HFF-Myc (cell line): ENCODE measurements around the gene TAS2R46.
"Not testable (repeated sequence)": the region's sequence is repeated elsewhere in the genome, so short reads cannot be mapped to it uniquely, and the experiment has no call there.

ENCODE experiments used
- DNase-seq: peaks from one replicate; pipeline ENCODE4 v3.0.0-alpha.2; 2011; ENCODE audit warnings: low read depth; ENCODE audit errors: extremely low read depth
- H3K4me3 ChIP-seq: replicated peaks from 2 replicates; pipeline ENCODE4 v1.5.1; 2011; ENCODE audit warnings: low read depth, mild to moderate bottlenecking, control low read depth, low read length
- TF ChIP-seq, protein P1 (sequence below): IDR thresholded peaks from 2 replicates; pipeline ENCODE4 v1.5.1; 2012; ENCODE audit warnings: mild to moderate bottlenecking, low read depth, low read length, control low read depth; ENCODE audit errors: missing control alignments

Gene TAS2R46

DNA sequence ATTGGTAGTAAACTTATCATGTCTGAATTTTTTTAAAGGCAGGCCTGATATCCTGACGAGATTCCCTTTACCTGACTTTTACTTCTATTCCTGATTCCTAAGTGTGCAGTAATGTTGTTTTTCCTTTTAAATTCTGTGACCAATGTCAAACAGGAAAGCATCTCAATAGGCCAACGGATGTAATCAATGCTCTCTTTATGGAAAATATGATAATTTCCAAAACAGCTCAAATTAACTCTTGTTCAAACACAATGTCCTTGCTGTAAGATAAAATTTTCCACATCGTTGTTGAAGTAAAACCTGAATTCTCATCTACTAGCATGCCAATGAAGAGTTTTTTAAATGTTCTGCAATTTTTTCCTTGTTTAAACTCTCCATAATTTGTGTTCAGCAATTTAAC is 22.9 kb downstream of the TAS2R46 start:
- TF ChIP-seq, protein P1, sequence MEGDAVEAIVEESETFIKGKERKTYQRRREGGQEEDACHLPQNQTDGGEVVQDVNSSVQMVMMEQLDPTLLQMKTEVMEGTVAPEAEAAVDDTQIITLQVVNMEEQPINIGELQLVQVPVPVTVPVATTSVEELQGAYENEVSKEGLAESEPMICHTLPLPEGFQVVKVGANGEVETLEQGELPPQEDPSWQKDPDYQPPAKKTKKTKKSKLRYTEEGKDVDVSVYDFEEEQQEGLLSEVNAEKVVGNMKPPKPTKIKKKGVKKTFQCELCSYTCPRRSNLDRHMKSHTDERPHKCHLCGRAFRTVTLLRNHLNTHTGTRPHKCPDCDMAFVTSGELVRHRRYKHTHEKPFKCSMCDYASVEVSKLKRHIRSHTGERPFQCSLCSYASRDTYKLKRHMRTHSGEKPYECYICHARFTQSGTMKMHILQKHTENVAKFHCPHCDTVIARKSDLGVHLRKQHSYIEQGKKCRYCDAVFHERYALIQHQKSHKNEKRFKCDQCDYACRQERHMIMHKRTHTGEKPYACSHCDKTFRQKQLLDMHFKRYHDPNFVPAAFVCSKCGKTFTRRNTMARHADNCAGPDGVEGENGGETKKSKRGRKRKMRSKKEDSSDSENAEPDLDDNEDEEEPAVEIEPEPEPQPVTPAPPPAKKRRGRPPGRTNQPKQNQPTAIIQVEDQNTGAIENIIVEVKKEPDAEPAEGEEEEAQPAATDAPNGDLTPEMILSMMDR = no peak
- DNase-seq = no peak
- H3K4me3 ChIP-seq = no peak overlapping the region

DNA sequence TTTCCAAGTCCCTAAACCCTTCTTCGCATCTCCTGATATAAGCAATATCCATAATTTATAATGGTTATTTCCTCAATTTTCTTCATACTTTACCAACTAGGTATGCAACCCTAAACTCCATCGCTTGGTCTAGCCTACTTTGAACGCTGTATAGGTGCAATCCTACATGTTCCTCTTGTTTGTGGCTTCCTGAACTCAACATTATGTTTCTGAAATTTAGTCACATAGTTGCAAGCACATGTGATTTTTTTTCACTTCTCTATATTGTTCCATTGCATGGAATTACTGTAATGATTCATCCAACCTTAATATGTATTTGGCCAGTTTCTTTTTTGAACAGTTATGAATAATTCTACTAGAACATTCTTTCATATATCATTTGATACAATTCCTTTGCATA is 28.1 kb downstream of the TAS2R46 start:
- DNase-seq, H3K4me3 ChIP-seq: not testable (repeated sequence)

DNA sequence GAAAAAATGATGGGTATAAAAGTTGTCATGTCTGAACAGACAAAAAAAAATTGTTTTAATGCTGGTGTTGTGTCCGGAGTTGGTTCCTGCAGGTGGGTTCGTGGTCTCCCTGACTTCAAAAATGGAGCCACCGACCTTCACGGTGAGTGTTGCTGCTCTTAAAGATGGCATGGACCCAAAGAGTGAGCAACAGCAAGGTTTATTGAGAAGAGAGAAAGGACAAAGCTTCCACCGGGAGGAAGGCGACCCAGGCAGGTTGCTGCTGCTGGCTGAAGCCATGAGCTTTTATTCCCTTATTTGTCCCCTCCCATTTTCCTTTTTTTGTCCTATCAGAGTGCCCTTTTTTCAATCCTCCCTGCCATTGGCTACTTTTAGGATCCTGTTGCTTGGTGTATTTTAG is 30.8 kb downstream of the TAS2R46 start, which contains the start of gene TAS2R31:
Gene TAS2R31 (minus strand): TSS at position 101 of the 400 bp plus-strand sequence. CDS start 72 bp downstream, at position 29.
- no peak within 1 kb of the TSS for H3K4me3 ChIP-seq
- TF ChIP-seq, protein P1 = no peak
- DNase-seq = no peak

GRCh38 chr12:11026118-11026517 is 36.0 kb downstream of the TAS2R46 start:
- H3K4me3 ChIP-seq = no peak overlapping the region
- DNase-seq = no peak
- TF ChIP-seq, protein P1 = no peak

GRCh38 chr12:11023387-11023786 is 38.7 kb downstream of the TAS2R46 start:
- TF ChIP-seq, protein P1 = no peak
- H3K4me3 ChIP-seq = no peak overlapping the region
- DNase-seq = no peak

DNA sequence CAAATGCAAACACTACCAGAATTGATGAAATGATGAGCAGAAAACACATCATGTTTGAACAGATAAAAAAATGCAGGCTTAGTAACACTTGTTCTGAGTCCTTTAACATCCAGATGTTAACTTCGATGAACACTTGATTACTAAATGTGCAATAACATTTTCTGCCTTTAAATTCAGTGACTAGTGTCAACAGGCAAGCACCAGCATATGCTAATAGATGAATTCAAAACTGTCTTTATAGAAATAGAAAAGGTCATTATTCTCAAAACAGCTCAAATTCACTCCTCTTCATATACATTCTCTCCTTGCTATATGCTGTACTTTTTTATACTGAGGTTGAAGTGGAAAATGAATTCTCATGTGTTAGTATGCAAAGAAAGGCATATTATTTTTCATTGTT is 39.6 kb downstream of the TAS2R46 start, which contains the start of gene TAS2R19:
Gene TAS2R19 (minus strand): TSS at position 101 of the 400 bp plus-strand sequence. CDS start 49 bp downstream, at position 52.
- DNase-seq = no peak
- H3K4me3 ChIP-seq = no peak within 1 kb of the TSS
- TF ChIP-seq, protein P1 = no peak

- TF ChIP-seq, protein P1 = no peak
- DNase-seq = no peak
- H3K4me3 ChIP-seq = no peak overlapping the region
These were observed 45.2 kb downstream of the TAS2R46 start for GRCh38 chr12:11016937-11017336.
